Right renal pelvis (tissue), 4 donors: Measurements from ENCODE around the gene BZW2. TPM values are rescaled to one million over a fixed set of nuclear protein-coding genes. Genes with fewer than 3 reads are reported as not detected.

Experiments used
- DNase-seq, 4 donors: peaks; one replicate each; pipeline ENCODE4 v3.0.0-alpha.2; 2013; ENCODE audit warnings: low read depth in 4 of 4, low spot score in 3 of 4, missing footprints in 1 of 4
- polyA plus RNA-seq, 4 donors: library from polyadenylated mRNA; unstranded; fragments of 120-200 nt; gene quantifications; one replicate each; pipeline ENCODE4 v1.2.1, GENCODE V29; 2013; ENCODE audit not compliant: insufficient read length in 4 of 4

BZW2 gene
- polyA plus RNA-seq, 4 donors: 75.5 to 80.3 (median 78.0) TPM

DNA sequence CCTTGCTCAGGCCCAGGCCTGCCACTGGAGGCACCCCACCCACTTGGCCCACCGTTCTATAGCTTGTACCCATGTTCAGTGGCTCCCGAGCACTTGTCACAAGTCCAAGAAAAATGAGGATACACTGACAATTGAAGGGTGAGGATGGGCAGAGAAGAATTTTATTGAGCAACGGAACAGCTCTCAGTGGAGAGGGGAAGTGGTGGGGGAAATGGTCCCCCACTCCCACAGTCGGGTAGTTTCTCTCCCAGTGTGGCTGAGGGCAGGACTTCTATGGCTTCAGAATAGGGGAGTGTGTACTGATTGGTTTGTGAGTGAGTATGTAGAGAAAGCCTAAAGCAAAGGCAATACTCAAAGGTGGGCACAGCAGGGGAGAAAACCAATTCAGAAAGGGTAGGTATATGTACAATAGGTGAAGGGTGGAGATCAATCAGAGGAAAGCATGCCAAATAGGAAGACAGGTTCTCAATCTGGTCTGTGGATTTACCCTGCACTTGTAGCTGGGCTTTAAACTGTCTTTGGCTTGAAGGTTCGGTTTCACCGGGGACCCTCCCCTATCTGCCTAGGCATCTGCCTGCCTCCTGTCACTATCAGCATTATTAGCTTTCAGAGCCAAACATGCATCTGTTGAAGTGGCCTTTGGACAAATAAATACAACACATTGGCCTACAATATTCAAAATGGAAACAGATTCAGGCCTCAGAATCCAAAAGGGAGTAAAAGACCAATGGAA, 98.7 kb downstream of the BZW2 start:
- DNase-seq: no peak

DNA sequence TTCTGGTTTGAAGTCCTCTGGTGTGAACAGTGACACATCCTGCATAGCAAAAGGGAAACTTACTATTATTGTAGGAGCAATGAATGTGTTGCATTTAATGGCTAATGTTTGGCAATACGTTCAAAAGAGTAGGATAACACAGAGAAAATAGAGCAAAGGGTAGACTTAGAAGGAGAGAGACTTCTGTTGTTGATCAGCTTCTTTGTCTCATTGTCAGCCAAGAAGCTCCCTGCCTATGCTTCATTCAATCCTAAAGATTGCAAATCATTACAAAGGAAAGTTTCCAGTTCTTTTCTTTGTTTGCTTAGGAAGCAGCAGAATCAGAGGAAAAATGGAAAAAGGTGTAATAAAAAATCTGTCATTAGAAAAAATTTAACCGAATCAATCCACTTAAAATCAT, 99.7 kb downstream of the BZW2 start:
- DNase-seq: no peak

DNA sequence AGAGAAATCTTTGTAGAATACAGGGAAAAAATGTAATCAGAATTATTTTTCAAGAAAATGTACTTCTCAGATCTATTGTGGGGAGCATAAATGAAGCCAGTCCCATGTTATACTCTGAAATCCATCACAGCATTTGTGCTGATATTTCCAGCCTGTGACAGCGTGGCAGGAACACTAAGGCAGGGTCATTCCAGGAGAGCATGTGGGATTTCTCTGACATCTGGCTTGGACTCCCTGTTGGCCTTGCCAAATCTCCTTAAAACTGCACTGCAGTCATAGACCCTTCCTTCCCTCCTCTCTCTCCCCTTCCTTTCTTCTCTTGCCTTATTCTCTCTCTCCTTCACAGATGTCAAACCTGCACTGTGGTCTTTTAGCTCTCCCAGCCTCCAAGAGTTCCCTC, 101.1 kb downstream of the BZW2 start:
- no peak for DNase-seq

DNA sequence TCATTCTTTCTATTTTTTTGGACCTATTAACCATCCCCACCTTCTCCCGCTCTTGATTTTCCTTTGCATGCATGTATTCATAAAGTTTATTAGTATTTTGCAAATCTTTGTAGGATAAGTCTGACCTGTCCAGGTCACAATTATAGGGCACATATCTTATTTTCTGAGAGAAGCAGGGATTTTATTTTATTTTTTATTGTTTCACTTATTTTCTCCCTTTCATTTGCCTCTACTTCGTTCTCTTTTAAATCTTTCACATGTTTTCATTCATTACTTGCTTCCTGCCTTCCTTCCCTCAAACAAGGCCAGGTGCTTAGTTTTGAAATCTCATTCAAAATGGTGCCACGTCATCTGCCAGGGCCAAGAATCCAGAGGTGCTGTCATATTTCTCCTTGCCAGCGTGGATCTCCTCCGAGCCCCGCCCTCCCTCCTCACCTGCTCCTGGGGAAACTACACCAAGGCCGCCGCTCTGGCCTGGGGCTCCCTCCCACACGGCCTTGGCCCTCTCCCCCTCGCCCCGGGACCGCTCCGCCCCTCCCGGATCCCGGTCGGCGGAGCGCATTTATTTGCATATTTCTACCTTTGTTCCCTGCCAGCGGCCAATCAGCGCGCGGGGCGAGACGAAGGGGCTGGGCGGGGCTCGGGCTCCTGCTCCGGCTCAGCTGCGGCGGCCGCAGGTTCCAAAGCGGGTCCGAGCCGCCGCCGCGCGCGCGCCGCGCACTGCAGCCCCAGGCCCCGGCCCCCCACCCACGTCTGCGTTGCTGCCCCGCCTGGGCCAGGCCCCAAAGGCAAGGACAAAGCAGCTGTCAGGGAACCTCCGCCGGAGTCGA, 107.3 kb downstream of the BZW2 start, which contains the start of gene TSPAN13:
TSS of gene TSPAN13 (plus strand) at position 654 of the 830 bp plus-strand sequence. CDS start 213 bp downstream, outside the sequence.
- DNase-seq: peak; percentile 59 to 69 (median 66)

DNA sequence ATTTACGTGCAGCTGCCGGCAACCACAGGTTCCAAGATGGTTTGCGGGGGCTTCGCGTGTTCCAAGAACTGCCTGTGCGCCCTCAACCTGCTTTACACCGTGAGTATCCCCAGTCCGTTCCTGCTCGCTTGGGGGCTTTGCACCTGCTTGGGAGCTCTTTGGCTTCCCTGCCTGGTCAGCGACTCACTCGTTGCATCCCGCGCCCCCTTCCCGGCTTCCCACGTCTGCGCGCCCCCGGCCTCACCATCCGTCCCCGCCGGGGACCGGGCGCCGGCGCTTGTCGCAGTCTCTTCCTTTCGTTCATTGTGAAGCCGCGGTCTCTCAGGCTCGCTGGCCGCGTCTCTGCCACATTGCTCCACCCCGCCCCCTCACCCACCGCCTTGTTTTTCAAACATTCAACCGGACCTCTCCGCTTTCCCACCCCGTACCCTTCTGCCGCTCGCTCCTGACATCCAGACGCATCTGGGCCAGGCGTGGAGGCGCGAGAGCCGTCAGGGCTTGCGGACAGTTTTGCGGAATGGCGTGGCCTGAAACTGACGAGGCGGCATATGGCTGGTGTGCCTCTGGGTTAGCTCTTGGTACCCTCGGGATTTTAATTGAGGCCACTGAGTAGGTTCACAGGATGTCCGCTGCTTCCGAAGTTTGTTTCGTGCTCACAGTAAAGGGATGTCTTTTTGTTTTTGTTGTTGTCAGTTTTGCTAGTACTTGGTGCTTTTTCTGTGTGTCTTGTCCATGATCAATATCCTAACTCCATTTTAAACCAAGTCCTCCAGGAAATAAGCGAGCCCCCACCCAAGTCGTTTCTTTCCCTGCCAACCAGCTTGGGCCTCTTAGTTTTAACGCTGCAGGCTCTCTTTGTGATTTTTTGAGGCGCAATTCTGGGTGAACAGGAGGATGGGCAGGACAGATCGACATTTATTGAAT, 108.2 kb downstream of the BZW2 start:
- DNase-seq: peak in 1 of 4 donors; percentile 35

DNA sequence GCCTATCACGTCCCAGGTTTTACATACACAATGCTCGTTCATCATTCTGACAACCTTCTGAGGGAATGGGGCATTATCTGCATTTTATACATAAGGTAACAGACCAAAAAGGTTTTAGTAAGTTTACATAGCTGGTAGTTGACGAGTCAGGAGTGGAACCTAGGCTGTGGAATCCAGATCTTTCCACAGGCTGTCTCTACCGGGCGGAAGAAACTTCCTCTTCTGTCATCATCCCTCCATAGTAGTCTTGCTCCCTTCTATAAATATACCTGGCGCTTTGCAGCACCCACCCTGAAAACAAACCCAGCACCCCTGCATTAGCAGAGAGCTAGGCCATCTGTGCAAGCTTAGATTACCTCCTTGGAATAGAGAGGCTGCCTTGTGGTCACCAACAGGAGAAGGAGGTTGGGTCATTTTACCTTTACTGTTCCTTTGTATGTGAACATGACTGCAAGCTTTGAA, 108.9 kb downstream of the BZW2 start:
- DNase-seq: no peak

DNA sequence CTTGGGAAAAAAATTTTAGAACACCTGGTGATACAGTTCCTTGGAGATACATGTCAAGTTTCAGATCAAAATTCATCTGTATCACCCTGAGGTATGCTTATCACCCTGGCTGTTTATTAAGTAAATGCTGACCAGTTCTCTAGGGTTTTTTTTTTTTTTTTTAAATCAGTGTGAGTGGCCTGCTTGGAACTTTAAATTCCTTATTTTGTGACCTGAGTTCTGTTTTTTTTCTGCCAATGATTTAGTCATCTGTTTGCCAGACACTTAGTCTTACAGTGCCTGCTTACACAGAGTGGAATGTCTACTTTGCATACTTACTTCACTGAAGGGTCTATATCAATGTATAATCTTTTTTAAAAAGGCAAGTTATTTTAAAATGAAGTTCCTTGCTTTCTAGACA, 109.4 kb downstream of the BZW2 start:
- no peak for DNase-seq

Other genes starting within 250 kb of the BZW2 start
- gene CRPPA, start 224.6 kb upstream of the BZW2 start, polyA plus RNA-seq: 1 to 10 TPM; 4.1 to 5.9 (median 5.3) TPM
- gene SOSTDC1, start 180.4 kb upstream of the BZW2 start, polyA plus RNA-seq: 10 to 100 TPM; 51.3 to 62.8 (median 60.8) TPM
- gene LRRC72, start 119.4 kb upstream of the BZW2 start, polyA plus RNA-seq: not detected
- gene ANKMY2, start 427 bp upstream of the BZW2 start, polyA plus RNA-seq: 10 to 100 TPM; 29.7 to 36.9 (median 35.7) TPM
- 10 to 100 TPM; 28.3 to 35.3 (median 33.6) TPM for gene TSPAN13, start 107.6 kb downstream of the BZW2 start, polyA plus RNA-seq
- gene AGR2, start 158.8 kb downstream of the BZW2 start, polyA plus RNA-seq: 10 to 100 TPM; 60.7 to 87.7 (median 64.5) TPM
- 1 to 10 TPM; 2.0 to 4.5 (median 2.7) TPM for gene AGR3, start 235.8 kb downstream of the BZW2 start, polyA plus RNA-seq